NCI-H1048 (cell line): Measurements from ENCODE around the gene HIBCH.
"Not testable (repeated sequence)": the region's sequence is repeated elsewhere in the genome, so short reads cannot be mapped to it uniquely, and the experiment has no call there.

Experiments
- DNase-seq: peaks from one replicate; lab custom pipeline; 2025; lab: John Stamatoyannopoulos, UW

HIBCH gene

DNA sequence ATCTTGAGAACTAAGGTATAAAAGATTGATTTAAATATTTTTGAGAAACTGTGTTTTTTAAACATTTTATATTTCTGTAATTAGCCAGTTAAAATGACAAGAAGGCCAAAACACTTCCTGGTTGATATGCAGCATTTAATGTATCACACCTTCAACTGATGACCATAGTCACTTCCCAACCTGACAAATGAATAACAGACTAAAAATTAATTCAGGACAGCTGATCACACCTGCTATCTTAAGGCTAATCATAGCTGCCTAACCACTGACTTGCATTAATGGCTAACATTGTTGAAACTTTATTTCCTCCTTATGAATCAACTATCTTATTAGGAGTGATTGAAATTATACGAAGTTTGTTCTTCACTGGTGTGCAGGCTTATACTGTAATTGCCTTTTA lies 131.3 kb downstream of the HIBCH start:
- no peak for DNase-seq

DNA sequence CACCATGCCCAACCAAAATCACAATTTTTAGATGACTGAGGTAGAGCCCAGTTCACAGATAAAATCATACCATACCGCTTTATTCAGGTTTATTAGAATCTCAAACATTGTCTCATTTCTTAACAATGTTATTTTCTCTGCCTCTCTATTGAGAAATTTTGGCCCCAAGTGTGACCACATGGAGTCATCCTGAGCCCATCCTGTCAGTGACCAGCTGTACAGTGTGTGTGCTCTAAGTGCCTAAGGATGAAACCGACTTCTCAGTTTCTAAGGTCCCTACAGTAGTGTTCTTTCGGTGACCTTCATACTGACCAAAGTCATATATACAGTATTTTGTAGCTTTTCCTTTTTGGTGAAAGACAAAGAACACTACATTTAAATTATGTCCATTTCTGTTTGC lies 133.4 kb downstream of the HIBCH start:
- DNase-seq = no peak

DNA sequence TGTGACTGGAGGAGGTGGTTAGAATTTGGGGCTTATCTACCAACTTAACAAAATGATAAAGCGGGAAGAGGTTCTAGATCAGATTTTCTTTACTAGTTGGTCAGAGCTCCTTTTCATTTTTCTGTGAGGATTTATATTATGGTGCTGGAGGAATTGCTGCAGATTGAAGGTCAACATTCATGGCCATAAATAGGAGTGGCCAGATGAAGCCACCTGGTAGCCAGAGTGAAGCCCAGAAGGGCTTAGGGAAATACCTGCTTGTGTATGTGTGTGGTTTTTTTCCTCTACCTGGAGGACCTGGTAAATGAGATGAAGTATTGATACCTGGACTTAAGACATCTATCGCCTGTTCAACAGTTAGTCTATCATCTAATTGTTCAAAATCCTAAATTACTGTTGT lies 134.2 kb downstream of the HIBCH start:
- DNase-seq = no peak

DNA sequence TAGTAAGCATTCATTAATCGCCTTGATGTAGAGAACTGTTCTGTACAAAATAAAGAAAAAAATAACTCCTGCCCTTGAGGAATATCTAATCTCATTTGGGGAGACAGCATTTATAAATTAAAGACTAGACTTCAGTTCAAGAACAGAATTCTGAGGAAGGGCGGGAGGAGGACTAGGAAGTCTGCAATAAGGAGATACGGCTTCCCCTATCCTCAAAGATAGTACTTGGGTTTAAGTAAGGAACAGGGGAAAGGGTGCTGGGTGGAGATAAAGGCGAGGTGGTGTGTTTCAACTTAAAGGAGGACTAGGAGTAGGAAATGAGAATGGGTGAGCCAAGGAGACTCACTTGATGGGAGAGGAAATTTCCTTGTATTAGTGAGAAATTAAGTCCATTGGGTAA lies 135.2 kb downstream of the HIBCH start:
- DNase-seq = no peak

DNA sequence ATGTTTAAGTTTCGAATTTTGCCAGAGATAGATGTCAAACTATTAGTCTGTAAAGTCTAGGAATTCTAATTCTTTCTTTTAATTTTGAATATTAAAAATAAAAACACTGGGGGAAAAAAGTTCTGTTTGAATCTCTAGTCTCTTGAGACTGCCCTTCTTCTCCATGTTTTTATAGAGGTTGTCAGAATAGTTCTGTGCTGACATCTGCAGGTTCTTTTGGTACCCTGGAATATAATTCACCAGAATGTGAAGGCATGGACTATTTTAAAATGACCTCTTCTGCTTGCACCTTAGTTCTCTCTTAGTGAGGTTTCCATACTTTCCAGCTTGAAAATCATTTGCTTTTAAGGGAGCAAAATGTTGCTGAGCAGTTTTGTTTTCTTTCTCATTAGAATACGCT lies 136.1 kb downstream of the HIBCH start:
- DNase-seq = no peak

DNA sequence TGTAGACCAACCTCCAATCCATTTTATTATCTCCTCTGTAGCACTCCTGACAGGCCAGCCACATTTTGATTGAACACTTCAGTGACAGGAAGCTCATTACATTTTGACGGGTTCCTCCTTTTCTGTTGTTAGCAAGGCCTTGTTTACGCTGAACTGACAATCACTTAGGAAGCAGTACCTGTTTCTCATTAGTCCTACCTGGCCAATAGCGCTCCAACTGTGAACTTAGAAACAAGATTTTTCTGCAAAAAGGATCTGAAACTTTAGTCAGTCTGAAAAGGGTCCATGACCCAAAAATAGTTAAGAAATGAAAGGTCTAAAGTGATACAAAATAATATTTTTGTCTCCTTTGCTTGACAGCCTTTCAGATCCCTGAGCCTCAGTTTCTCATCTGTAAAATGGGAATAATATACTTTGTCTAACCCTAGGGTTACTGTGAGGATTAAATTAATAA lies 137.5 kb downstream of the HIBCH start:
- no peak for DNase-seq

DNA sequence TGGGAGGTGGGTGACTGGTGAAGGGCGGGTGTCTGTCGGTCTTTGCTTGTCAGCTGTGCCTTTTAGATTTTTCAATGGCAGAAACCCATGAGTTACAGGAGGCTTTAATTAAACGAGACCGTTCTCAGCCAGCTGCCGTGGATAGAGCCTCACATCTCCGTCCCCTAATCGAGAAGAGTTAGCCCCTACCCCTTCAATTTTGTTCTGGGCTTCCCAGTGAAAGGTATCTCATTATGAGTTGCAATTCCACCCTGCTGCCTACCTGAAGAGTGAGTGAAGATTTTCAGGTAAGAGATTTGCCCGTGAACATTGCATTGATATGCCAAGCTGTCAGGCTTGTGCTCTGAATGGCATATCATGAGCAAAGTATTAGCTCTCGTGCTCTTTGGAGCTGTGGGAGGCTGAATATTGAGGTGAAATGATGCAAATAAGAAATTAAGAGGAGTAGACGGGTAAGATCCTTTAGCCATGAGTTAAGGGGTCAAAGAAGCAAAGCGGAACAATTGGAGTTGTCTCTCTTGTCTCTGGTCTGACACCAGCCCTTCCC lies 138.4 kb downstream of the HIBCH start:
- DNase-seq = no peak

DNA sequence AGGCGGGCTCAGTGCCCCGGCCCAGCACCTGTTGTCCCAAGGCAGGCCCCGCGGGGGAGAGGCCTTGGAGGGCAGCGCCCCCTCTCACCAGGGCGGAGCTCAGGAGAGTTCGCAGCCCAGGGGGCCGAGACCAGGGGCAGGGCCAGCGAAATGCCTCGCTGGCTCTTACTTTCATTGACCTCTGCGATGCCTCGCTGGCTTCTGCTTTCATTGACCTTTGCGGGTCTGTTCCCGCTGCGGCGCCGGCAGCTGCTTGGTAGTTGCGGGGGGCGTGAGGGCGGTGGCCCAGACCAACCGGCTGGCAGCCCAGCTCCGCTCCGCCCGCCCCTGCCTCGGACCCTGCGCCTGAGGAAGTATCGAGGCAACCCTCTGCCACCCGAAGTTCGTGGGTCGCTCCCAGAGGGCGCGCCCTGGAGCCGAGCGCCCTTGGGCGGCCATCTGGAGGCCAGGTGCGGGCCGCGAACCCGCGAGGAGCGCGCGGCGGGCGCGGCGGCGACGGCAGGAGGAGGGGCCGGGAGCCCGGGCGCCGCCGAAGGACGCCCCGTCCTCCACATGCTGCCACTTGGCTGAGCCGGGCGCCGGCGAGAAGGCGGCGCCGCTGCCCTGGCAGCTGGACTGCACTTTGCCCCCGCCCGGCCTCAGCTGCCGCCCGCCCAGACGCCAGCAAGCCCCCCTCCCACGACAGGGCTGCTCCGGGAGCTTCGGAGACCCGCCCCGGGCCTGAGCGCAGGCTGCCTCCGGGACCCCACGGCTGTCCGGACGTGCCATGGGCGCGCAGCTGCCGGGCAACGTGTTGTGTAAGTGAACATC lies 139.1 kb downstream of the HIBCH start:
- no peak for DNase-seq

DNA sequence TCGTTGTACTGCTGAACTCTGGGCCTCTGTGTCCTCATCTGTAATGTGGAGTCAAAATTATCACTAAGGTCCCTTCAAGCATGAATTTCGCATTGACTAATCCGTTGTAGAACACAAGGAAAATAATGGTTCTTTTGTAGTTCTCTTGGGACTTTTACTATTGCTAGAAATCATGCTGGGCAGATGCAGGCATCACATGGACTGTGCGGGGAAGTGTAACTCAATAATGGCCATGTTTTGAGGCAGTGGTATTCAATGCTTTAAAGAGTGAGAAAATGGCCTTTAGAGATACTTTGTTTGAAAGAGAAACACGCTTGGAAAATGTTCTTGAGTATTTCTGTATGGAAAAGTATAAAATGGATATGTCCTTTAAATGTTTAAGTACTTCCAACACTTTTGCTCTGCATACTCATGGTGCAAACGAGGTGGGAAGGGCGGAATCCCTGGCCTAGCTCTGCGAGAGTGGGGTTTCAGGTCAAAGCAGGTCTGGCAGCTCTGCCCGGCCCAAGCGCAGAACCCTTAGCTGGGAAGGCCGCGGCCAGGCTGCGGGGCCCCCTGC lies 139.8 kb downstream of the HIBCH start:
- no peak for DNase-seq

DNA sequence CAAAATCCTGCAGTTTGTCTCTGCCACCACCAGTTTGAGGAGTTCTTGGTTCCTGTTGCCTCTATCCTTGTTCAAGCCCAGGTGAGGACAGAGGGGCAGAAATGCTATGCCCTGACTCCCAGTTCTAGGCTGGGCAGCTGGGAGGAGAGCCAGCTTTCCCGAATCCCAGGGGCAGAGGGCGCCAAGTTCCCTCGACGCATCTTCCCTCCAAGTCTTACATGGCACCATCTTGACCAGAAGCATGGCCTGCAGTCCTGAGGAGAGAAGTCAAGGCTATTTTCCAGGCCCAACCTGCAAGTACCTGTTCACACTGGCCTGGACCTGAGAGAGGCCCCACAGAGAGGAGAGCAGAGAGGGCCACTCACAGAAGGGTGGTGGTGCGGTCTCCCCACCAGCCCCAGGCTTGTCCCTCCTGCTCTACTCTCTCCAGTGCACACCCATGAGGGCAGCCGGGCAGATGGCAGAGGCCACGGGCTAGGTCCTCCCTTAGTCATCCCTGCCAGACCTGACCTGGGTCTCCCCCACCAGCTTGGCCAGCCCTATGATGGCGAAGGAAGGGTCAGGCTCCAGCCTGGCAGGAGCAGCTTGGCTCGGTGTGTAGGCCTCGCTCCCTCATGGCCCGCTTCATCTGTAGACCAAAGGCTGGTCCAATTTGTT lies 141.4 kb downstream of the HIBCH start:
- no peak for DNase-seq

DNA sequence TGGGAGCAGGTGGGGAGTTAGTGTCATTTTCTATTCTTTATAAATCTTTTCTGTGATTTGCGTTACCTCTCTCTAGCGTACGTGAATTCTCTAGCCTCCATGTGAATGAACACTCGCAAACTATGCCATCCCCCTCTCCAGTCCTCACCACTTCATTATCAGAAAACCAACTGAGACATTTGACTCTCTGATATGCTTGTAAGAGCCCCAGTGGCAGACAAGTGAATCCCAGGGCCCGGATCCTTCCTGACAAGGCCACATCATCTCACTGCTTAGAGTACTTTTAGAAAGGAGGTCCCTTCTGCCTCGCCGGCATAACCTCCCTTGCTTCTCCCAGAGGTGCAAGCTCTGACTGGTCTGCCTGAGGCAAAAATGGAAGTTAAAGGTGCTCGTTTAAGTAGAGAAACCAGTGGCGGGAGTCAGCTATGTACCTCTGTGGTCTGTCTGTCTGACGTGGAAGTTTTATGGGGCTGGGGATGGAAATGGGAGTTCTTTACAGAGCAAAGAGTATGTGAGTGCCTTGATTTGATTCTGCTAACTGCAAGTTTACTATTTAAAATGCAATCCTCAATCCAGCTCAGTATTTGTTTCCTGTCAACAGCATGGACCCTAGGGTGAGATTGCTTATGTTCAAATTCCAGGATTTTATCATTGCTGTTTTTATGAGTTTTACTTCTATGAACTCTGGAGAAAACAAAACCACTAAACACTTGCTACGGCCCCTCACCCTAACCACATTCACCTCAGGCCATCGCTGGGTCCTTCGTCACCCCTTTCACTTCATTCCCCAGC lies 142.2 kb downstream of the HIBCH start:
- no peak for DNase-seq

DNA sequence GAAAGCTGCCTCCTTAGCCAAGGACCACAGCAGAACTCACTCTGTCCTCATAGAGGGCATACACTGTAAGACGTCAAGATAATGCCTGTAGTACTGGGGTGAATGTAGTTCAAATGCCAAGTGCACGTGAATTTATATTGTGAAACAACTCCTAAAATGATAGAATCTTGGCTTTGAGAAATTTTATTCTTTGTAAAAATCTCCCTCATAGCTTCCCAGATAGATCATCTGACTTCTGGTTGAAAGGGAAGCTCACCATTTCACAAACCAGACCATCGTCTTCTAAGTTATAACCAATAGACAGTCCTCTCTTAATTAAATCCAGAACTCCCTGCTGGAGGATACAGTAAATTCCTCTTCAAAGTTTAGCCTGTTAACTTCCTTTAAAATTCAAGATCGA lies 146.2 kb downstream of the HIBCH start:
- no peak for DNase-seq

DNA sequence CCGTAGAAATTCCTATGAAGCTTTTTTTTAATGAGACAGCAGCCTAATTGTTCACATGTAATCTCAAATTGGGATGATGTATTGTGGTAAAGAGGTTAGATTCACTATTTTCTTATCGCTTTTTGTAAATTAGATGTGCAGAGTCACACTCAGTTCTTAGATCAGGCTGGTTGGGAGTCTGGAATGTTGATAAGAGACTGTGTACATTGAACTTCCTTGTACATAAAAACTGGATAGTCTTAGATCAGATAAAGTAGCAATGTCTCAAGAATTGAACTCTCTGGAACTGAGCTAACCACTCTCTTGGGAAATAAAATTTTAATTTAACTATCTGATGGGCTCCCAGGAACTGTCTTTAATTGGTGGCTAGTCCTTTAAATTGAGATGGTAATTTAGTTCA lies 149.0 kb downstream of the HIBCH start:
- DNase-seq = no peak

DNA sequence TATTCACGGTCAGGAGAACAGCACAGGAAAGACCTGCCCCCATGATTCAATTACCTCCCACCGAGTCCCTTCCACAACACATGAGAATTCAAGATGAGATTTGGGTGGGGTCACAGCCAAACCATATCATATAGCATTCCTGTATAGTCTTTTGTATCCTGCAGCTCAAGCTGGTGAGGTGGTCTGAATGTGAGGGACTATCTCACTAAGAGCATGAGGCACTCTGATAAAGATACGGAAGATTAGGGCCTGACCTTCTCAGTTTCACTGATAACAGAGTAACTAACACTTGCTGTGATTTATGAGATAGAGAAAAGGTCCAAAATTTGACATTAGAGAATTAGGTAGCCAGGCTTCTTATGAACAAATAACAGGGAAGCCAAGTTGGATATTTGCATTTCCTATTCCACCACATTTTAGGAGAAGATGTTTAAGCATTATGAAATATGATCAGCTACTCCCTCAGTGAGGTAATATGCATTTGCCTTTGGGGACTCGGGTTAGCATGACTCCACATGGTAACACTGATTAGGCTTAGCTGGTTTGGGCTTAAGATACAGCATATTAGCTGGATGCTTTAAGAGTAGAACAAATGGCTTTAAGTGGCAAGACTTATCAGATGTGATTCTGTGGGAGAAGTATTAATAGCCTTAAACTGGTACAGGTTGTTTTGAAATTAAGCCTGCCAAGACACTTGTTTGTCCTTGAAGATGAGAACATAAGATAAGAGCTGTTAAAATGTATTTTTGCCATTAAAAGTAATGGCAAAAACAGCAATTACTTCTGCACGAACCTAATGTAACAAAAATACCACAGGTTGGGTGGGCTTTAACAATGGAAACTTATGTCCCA lies 150.2 kb downstream of the HIBCH start:
- no peak for DNase-seq

DNA sequence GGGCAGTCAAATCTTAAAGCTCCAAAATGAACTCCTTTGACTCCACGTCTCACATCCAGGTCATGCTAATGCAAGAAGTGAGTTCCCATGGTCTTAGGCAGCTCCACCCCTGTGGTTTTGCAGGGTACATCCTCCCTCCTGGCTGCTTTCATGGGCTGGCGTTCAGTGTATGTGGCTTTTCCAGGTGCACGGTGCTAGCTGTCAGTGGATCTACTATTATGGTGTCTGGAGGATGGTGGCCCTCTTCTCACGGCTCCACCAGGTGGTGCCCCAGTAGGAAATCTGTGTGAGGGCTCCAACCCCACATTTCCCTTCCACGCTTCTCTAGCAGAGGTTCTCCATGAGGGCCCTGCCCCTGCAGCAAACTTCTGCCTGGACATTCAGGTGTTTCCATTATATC lies 151.9 kb downstream of the HIBCH start:
- DNase-seq = no peak

DNA sequence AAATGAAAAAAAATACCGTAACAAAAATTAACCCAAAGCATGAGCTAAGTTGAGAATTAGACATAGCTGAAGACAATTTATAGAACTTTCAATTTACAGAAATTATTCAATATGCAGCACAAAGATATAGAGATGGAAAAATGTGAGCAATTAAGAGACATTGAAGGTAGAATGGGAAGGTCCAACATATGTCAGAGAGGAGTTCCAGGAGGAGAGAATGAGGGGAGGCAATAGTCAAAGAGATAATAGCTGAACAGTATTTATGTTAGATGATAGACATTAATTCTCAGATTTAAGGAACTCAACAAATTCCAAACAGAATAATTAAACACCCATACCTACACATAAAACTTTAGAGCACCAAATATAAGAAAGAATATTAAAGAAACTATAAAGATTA lies 154.1 kb downstream of the HIBCH start:
- DNase-seq = no peak

DNA sequence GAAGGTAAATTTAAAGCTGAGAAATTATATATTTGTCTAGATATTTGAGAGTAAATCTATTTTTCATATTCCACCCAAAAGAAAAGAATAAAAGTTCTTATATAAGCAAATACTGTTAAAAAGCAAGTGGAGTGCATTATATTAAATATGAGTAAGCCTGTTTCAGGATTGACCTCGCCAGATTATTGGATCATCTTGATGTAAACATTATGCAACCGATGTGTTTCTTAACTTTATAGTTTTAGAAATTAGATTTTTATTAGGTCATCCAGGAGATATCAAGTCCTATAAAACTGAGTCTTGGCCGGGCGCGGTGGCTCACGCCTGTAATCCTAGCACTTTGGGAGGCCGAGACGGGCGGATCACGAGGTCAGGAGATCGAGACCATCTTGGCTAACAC lies 156.8 kb downstream of the HIBCH start:
- DNase-seq = no peak

DNA sequence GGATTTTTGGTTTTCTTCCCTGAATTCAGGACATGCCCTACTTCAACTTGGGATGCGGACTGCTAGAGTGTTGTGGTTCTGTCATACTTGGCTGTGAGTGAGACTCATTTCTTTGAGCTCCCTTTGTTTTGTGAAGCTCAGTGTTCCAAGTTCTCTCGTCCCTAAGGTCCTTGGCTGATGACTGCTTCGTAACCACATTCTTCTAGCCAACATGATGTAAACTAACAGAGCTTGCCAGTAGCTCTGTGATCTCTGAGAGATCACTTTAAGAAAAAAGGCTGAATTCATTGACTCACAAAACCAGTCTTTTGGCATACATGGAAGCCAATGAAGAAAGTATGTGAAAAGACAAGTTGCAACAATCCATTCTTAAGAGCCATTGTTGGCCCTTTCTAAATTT lies 160.2 kb downstream of the HIBCH start:
- no peak for DNase-seq

DNA sequence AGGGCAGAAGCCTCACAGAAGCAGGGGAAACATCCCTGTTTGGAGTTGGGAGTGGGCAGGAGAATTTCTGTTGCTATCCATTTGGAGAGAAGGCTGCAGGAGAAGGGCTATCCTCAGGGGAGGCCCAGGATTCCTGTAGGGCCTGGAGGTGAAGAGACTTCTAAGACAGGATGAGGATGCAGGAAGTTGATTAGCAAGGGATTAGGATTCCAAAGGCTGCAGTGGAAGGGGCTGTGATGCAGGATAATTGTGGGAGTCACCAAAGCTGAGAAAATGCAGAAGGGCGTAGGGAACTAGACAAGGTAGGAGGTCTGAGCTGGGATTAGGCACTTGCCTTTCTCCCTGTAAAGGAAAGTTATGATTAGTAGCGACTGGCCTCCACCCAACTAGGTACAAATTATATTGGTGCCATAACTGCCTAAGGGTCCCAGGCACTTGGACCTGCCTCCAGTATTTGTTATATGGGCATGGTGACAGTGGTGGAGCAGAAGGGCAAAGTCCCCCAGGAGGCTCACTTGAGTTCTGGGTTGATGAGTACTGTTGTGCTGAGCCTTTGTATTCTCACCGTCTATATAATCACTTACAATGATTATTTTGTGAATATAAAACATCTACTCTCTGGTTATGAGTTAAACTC lies 160.7 kb downstream of the HIBCH start:
- no peak for DNase-seq

DNA sequence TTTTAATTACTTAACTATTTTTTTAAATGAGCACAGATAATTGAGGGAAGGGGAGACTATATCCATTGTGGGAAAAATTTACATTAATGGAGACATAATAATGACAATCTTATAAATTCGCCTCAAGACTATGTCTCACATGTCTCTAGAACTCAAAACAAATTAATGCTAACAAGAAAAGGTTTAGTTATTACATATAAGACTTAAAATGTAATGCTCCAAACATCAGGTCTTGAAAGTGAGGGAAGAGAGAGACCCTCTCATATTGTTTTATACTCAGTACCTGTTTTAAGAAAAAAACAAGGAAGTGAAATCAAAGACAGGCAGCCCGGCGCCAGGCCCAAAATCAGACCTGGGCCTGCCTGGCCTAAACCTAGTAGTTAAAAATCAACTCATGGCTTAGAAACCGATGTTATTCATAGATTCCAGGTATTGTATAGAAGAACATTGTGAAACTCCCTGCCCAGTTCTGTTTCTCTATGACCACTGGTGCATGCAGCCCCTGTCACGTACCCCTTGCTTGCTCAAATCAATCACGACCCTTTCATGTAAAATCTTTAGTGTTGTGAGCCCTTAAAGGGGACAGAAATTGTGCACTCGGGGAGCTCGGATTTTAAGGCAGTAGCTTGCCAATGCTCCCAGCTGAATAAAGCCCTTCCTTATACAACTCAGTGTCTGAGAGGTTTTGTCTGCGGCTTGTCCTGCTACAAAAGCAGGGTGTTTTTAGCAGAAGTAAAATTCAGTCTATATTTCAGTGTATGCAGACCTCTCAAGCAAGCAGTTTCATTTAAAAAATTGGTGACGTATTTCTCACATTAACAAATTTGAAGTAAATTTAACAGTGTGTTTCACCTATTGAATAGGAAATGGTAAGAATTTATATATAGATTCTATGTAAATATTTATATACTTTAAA lies 161.8 kb downstream of the HIBCH start:
- not testable (repeated sequence) for DNase-seq
